AG09309 (cell line): Measurements from ENCODE around the gene KIAA1614.
"Not testable (repeated sequence)": the region's sequence is repeated elsewhere in the genome, so short reads cannot be mapped to it uniquely, and the experiment has no call there.

Source experiments
- DNase-seq: peaks from one replicate; pipeline ENCODE4 v3.0.0-alpha.2; 2010; ENCODE audit warnings: low read depth
- H3K4me3 ChIP-seq: 2 replicates; pipeline ENCODE4 v1.5.1; 2011; ENCODE audit warnings: mild to moderate bottlenecking, low read depth, low read length, moderate library complexity; ENCODE audit not compliant: control insufficient read depth
- TF ChIP-seq, protein P1 (sequence below): IDR thresholded peaks from 2 replicates; pipeline ENCODE4 v1.5.1; 2011; ENCODE audit warnings: mild to moderate bottlenecking, low read depth, low read length, inconsistent platforms; ENCODE audit not compliant: insufficient read depth, control insufficient read depth; ENCODE audit errors: missing control alignments

KIAA1614 gene

DNA sequence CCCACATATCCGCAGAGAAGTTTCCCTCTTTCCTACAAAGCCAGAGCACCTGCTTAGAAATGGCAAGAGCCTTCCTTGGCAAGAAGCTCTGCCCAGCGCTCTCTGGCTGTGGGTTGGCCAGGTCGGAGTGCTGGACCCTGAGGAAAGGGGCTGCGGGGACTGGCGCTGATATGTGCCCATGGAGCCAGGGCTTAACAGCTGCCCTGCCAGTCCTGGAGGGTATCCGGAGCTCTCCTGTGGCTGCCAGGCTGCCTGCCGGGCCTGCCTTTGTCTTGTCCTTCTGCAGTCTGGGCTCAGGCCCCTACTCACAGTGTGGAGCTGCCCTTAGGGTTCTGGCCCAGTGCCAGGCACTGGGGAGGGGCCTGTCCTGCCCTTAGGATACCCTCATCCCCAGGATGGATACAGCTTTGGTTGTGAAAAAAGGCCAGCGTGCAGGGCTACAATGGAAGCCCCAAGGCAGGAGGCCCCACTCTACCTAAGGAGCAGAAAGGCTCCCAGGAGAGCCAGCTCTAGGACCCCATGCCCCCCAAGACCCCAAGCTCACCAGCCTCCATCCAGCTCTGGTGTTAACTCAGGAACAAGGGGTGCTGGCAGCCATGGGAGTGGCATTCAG, 43.4 kb downstream of the KIAA1614 start:
- no peak overlapping the region for H3K4me3 ChIP-seq
- no peak for DNase-seq
- TF ChIP-seq, protein P1, sequence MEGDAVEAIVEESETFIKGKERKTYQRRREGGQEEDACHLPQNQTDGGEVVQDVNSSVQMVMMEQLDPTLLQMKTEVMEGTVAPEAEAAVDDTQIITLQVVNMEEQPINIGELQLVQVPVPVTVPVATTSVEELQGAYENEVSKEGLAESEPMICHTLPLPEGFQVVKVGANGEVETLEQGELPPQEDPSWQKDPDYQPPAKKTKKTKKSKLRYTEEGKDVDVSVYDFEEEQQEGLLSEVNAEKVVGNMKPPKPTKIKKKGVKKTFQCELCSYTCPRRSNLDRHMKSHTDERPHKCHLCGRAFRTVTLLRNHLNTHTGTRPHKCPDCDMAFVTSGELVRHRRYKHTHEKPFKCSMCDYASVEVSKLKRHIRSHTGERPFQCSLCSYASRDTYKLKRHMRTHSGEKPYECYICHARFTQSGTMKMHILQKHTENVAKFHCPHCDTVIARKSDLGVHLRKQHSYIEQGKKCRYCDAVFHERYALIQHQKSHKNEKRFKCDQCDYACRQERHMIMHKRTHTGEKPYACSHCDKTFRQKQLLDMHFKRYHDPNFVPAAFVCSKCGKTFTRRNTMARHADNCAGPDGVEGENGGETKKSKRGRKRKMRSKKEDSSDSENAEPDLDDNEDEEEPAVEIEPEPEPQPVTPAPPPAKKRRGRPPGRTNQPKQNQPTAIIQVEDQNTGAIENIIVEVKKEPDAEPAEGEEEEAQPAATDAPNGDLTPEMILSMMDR = no peak

- not testable (repeated sequence) for H3K4me3 ChIP-seq, DNase-seq
Measured at GRCh38 chr1:180959620-180960019, 46.9 kb downstream of the KIAA1614 start.

DNA sequence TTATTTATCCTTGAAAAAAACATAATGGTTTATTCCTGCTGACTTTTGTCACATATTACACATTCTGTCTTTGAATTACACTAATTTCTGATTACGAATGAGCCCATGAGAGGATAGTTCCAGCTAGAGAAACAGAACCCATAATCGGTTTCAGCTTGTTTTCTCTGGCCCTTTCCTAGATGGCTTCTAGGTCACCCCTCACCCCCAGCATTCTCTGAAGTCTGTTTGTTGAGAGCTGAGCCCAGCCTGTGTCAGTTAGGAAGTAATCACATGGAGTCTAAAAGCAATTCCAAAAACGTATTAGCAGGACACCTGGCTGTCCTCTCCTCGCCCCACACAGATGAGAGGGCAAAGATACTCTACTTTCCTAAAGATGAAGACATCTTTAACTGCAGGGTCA, 48.9 kb downstream of the KIAA1614 start:
- H3K4me3 ChIP-seq = no peak overlapping the region
- TF ChIP-seq, protein P1 = no peak
- DNase-seq = no peak

DNA sequence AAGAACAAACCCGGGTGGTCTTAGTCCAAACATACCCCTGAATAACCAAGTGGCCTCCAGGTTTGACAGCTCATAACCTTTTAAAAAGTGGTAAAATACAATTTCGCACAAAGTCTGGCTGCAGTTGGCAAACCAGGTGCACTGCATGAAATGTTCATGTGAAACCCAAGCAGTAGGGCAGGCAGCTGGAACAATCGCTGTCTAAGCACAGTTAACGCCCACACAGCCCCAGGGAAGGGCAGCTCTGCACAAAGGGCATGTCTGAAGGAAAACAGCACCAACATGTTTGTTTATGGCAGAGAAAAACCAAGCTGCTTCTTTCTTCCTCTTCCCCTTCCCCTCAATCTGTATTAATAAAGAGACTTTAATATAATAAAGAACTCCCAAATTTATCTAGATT, 49.5 kb downstream of the KIAA1614 start:
- no peak for DNase-seq
- no peak overlapping the region for H3K4me3 ChIP-seq
- TF ChIP-seq, protein P1 = no peak

DNA sequence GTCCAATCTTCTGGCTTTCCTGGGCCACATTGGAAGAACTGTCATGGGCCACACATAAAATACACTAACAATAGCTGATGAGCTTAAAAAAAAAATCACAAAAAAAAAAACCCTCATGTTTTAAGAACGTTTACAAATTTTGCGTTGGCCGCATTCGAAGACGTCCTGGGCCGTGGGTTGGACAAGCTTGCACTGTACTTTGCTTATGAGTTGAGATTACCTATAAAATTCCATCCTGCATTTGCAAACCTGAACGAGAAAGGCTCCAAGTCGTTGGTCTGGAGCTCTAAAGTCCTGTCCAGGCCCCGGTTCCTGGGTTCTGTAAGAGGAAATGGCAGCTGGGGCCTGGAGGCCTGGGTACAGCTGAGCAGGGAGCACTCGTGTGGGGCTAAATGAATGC, 51.4 kb downstream of the KIAA1614 start:
- DNase-seq = no peak
- H3K4me3 ChIP-seq = no peak overlapping the region
- TF ChIP-seq, protein P1 = no peak

DNA sequence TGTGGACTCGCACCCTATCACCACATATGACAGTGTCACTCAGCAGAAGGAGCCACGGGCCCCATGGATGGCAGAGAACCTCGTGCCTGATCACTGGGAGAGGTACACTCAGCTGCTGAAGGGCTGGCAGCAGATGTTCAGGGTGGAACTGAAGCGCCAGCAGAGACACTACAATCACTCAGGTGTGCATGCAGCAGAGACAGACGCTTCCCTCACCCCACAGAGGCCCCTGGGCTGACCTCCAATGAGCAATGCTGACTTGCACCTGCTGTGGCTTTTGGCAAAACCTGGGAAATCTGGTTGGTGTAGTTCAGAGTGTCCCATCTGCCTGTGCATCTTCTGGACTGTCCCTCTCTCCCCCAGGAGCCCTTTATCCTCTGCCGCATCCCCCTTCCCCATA, 51.9 kb downstream of the KIAA1614 start:
- no peak for DNase-seq
- no peak overlapping the region for H3K4me3 ChIP-seq
- TF ChIP-seq, protein P1 = no peak

DNA sequence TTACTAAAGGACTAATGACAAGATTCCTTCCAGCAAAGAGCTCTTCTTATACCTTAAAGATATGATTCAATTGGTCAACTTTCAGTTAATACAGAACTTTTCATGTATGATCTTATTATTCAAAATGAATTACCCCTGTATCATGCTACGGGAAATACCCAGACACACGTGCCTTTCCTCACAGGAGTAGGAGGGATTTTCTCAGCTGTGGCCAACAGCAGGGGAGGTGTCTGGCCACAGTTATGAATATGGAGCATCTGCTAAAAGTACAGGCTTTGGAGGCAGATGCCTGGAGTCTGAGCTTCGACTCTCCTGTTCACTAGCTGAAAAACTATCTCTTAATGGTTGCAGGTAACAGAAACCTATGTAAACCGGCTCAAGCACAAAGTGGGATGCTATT, 53.6 kb downstream of the KIAA1614 start:
- H3K4me3 ChIP-seq = no peak overlapping the region
- TF ChIP-seq, protein P1 = no peak
- DNase-seq = no peak
